H9 (cell line): ENCODE results near the gene LYRM7. TPM values are rescaled to one million over a fixed set of nuclear protein-coding genes. Genes with fewer than 3 reads are reported as not detected.

Experiments
- DNase-seq: peaks from one replicate; pipeline ENCODE4 v3.0.0-alpha.2; 2017
- H2AFZ ChIP-seq: one replicate; pipeline ENCODE4 v1.6.1; 2013; ENCODE audit warnings: mild to moderate bottlenecking, low read length, control low read depth, moderate library complexity
- H2AK5ac ChIP-seq: 2 replicates; pipeline ENCODE4 v1.6.1; 2013; ENCODE audit warnings: low read length, control low read depth, mixed read lengths; ENCODE audit not compliant: insufficient read length
- H2BK120ac ChIP-seq: one replicate; pipeline ENCODE4 v1.6.1; 2013; ENCODE audit warnings: low read depth, mild to moderate bottlenecking, low read length, control low read depth, inconsistent platforms; ENCODE audit not compliant: poor library complexity, severe bottlenecking
- H2BK12ac ChIP-seq: 2 replicates; pipeline ENCODE4 v1.6.1; 2013; ENCODE audit warnings: low read length, control low read depth, mixed read lengths, low read depth; ENCODE audit not compliant: insufficient read length
- H2BK15ac ChIP-seq: 2 replicates; pipeline ENCODE4 v1.6.1; 2013; ENCODE audit warnings: low read depth, low read length, control low read depth
- H2BK20ac ChIP-seq: one replicate; pipeline ENCODE4 v1.6.1; 2013; ENCODE audit warnings: low read depth, mild to moderate bottlenecking, low read length, control low read depth, inconsistent platforms; ENCODE audit not compliant: poor library complexity, severe bottlenecking
- H2BK5ac ChIP-seq: 2 replicates; pipeline ENCODE4 v1.6.1; 2013; ENCODE audit warnings: low read length, control low read depth, mixed read lengths; ENCODE audit not compliant: insufficient read length
- H3K14ac ChIP-seq: 2 replicates; pipeline ENCODE4 v1.6.1; 2013; ENCODE audit warnings: low read length, control low read depth; ENCODE audit not compliant: insufficient read depth
- H3K18ac ChIP-seq: 2 replicates; pipeline ENCODE4 v1.6.1; 2013; ENCODE audit warnings: low read depth, mild to moderate bottlenecking, mixed read lengths, low read length, control low read depth; ENCODE audit not compliant: insufficient read length
- H3K23ac ChIP-seq: 2 replicates; pipeline ENCODE4 v1.6.1; 2013; ENCODE audit warnings: low read length, control low read depth, mixed read lengths, low read depth; ENCODE audit not compliant: insufficient read length
- H3K23me2 ChIP-seq: 2 replicates; pipeline ENCODE4 v1.6.1; 2013; ENCODE audit warnings: low read depth, mild to moderate bottlenecking, mixed read lengths, low read length, control low read depth; ENCODE audit not compliant: insufficient read length, poor library complexity, severe bottlenecking
- H3K27ac ChIP-seq: 2 replicates; pipeline ENCODE4 v1.5.1; 2013; ENCODE audit warnings: low read length, control low read depth, mixed read lengths, low read depth; ENCODE audit not compliant: insufficient read length
- H3K27me3 ChIP-seq: 2 replicates; pipeline ENCODE4 v1.6.1; 2013; ENCODE audit warnings: low read length, control low read depth, inconsistent platforms; ENCODE audit not compliant: insufficient read depth
- H3K4ac ChIP-seq: 2 replicates; pipeline ENCODE4 v1.6.1; 2013; ENCODE audit warnings: low read depth, mild to moderate bottlenecking, control low read depth, inconsistent platforms, low read length, moderate library complexity
- H3K4me1 ChIP-seq: 2 replicates; pipeline ENCODE4 v1.6.1; 2013; ENCODE audit warnings: low read length, control low read depth, inconsistent platforms; ENCODE audit not compliant: insufficient read depth
- H3K4me2 ChIP-seq: 2 replicates; pipeline ENCODE4 v1.6.1; 2013; ENCODE audit warnings: low read length, control low read depth, mixed read lengths; ENCODE audit not compliant: insufficient read length, insufficient read depth
- H3K56ac ChIP-seq: 2 replicates; pipeline ENCODE4 v1.6.1; 2013; ENCODE audit warnings: low read depth, mild to moderate bottlenecking, mixed read lengths, low read length, control low read depth; ENCODE audit not compliant: insufficient read length
- H3K79me1 ChIP-seq: 2 replicates; pipeline ENCODE4 v1.6.1; 2013; ENCODE audit warnings: low read depth, mild to moderate bottlenecking, moderate library complexity, low read length, control low read depth, inconsistent platforms; ENCODE audit not compliant: insufficient read depth, poor library complexity, severe bottlenecking
- H3K79me2 ChIP-seq: 2 replicates; pipeline ENCODE4 v1.6.1; 2013; ENCODE audit warnings: low read length, control low read depth, inconsistent platforms; ENCODE audit not compliant: insufficient read depth
- H3K9ac ChIP-seq: 2 replicates; pipeline ENCODE4 v1.6.1; 2013; ENCODE audit warnings: low read length, control low read depth, mixed read lengths; ENCODE audit not compliant: insufficient read length; ENCODE audit errors: extremely low read depth
- H3K9me3 ChIP-seq: one replicate; pipeline ENCODE4 v1.6.1; 2013; ENCODE audit warnings: low read depth, low read length, inconsistent platforms; ENCODE audit not compliant: control insufficient read depth
- H3T11ph ChIP-seq: one replicate; pipeline ENCODE4 v1.6.1; 2013; ENCODE audit warnings: mild to moderate bottlenecking, low read length, control low read depth, inconsistent platforms
- H4K20me1 ChIP-seq: one replicate; pipeline ENCODE4 v1.6.1; 2013; ENCODE audit not compliant: control insufficient read depth, insufficient read length, insufficient read depth
- H4K5ac ChIP-seq: 2 replicates; pipeline ENCODE4 v1.6.1; 2013; ENCODE audit warnings: low read depth, mild to moderate bottlenecking, mixed read lengths, low read length, control low read depth; ENCODE audit not compliant: insufficient read length
- H4K8ac ChIP-seq: replicated peaks from 2 replicates; pipeline ENCODE4 v1.6.1; 2013; ENCODE audit warnings: low read length, control low read depth, mixed read lengths, low read depth; ENCODE audit not compliant: insufficient read length
- H4K91ac ChIP-seq: 2 replicates; pipeline ENCODE4 v1.6.1; 2013; ENCODE audit warnings: low read depth, mild to moderate bottlenecking, moderate library complexity, mixed read lengths, low read length, control low read depth; ENCODE audit not compliant: insufficient read length
- H3K27ac Mint-ChIP-seq, 3 experiments: 2 replicates in 2 of 3; 3 replicates in 1 of 3; pipeline ENCODE4 v1.8.0; 2020 to 2021; ENCODE audit warnings: mixed read lengths in 3 of 3, mild to moderate bottlenecking in 1 of 3, moderate library complexity in 1 of 3
- H3K27me3 Mint-ChIP-seq: 2 replicates; pipeline ENCODE4 v1.8.0; 2021; ENCODE audit warnings: low read depth, mild to moderate bottlenecking, moderate library complexity, mixed read lengths
- H3K36me3 Mint-ChIP-seq, 3 experiments: 2 replicates in 2 of 3; 3 replicates in 1 of 3; pipeline ENCODE4 v1.8.0; 2020 to 2021; ENCODE audit warnings: low read depth in 3 of 3, mixed read lengths in 3 of 3; ENCODE audit not compliant: insufficient read depth in 1 of 3
- H3K4me1 Mint-ChIP-seq, 2 experiments: 2 replicates each; pipeline ENCODE4 v1.8.0; 2020; ENCODE audit warnings: mixed read lengths in 2 of 2
- H3K4me3 Mint-ChIP-seq, 2 experiments: 2 replicates in 1 of 2; 3 replicates in 1 of 2; pipeline ENCODE4 v1.8.0; 2020 to 2021; ENCODE audit warnings: mild to moderate bottlenecking in 2 of 2, mixed read lengths in 2 of 2, moderate library complexity in 1 of 2
- H3K9me3 Mint-ChIP-seq, 2 experiments: 2 replicates in 1 of 2; 3 replicates in 1 of 2; pipeline ENCODE4 v1.8.0; 2020; ENCODE audit warnings: mild to moderate bottlenecking in 2 of 2, mixed read lengths in 2 of 2, moderate library complexity in 1 of 2
- CTCF ChIP-seq: fragments of 200-600 bp; sonication (generic); conservative IDR thresholded peaks from 3 replicates; pipeline ENCODE4 v1.8.0; 2021; ENCODE audit warnings: antibody characterized with exemption, mild to moderate bottlenecking
- WGBS: extraction: QIAGEN DNeasy Blood & Tissue Kit; methylation state at CpG from one replicate; pipeline ENCODE4 v1.1.7; 2013; ENCODE audit warnings: missing lambda C conversion rate, low lambda C conversion rate, mixed read lengths; ENCODE audit not compliant: insufficient read length; ENCODE audit errors: extremely low coverage; 5-methylcytosine and 5-hydroxymethylcytosine counted together
- total RNA-seq: library from RNA; stranded (reverse); gene quantifications from 2 replicates; pipeline ENCODE4 v1.2.1, GENCODE V29; 2021

Gene LYRM7
- total RNA-seq, 1 experiment from 2014 or later = 7.0 TPM

GRCh38 chr5:131156385-131156784 lies 14.4 kb upstream of the LYRM7 start:
- Histone ChIP-seq H4K91ac (no peak overlapping the region), H3T11ph (no peak overlapping the region), H3K27me3 (no peaks in the 10 kb centered on the region), H2BK12ac (no peak overlapping the region), H3K23me2 (no peaks in the 10 kb centered on the region), H3K4ac (no peak overlapping the region), H2BK5ac (no peak overlapping the region), H4K5ac (no peak overlapping the region), H2BK20ac (no peak overlapping the region), H3K9ac (no peak overlapping the region), H3K23ac (no peak overlapping the region), H3K79me1 (no peaks in the 10 kb centered on the region), H2AFZ (no peak overlapping the region), H4K20me1 (no peaks in the 10 kb centered on the region), H3K4me2 (no peak overlapping the region), H3K14ac (no peak overlapping the region), H3K18ac (no peak overlapping the region), H3K56ac (no peak overlapping the region), H3K4me1 (no peaks in the 10 kb centered on the region), H3K9me3 (no peaks in the 10 kb centered on the region), H2BK120ac (no peak overlapping the region), H2AK5ac (no peak overlapping the region), H3K79me2 (no peaks in the 10 kb centered on the region), H2BK15ac (no peak overlapping the region), H3K27ac (no peak overlapping the region), H4K8ac (no peak overlapping the region)
- H3K27me3 Mint-ChIP-seq = no peaks in the 10 kb centered on the region
- peaks cover 13 to 14% of the 10 kb centered on the region in 2 experiments; a peak in 3 of 4 replicates for H3K4me1 Mint-ChIP-seq
- H3K27ac Mint-ChIP-seq = 0 out of 7 replicates have a peak overlapping the region, but pooled peaks of 1 of the 3 experiments have one; percentile 58
- H3K4me3 Mint-ChIP-seq = no peak overlapping the region
- H3K9me3 Mint-ChIP-seq = no peaks in the 10 kb centered on the region
- H3K36me3 Mint-ChIP-seq = peaks cover 28 to 44% (median 34%) of the 10 kb centered on the region in 3 experiments
- DNase-seq = no peak
- no CpG with 5 or more reads among the region's 2 CpGs for WGBS
- TF ChIP-seq CTCF = no peak
